ENCODE measurements around the gene TM9SF4.
"Not testable (repeated sequence)": the region's sequence is repeated elsewhere in the genome, so short reads cannot be mapped to it uniquely, and the experiment has no call there.

Gene TM9SF4

GRCh38 chr20:32115211-32115767, 5.8 kb downstream of the TM9SF4 start:
- H3K27ac ChIP-seq (ENCODE audit: insufficient read depth in 1 of 2, low read depth in 1 of 2, low read length in 2 of 2, poor library complexity in 1 of 2, severe bottlenecking in 2 of 2), result no peak overlapping the region
- 94% methylated on average over 3 of the region's 5 CpGs for WGBS (ENCODE audit: insufficient coverage)
- H3K36me3 ChIP-seq (ENCODE audit: control insufficient read depth in 4 of 4, insufficient read depth in 4 of 4, low read length in 3 of 4), result peaks cover 0 to 15% (median 7%) of the 10 kb centered on the region in 4 experiments
- H3K27me3 ChIP-seq (replicated peaks in 2 of 5; ENCODE audit: control insufficient read depth in 4 of 5, insufficient read depth in 5 of 5, low read length in 4 of 5), result no peaks in the 10 kb centered on the region
- no peaks in the 10 kb centered on the region for H3K9me3 ChIP-seq (ENCODE audit: control extremely low read depth in 1 of 5, control insufficient read depth in 4 of 5, insufficient read depth in 2 of 5, low read depth in 1 of 5, low read length in 4 of 5)
- peaks cover 7 to 44% (median 20%) of the 10 kb centered on the region in 4 experiments for H3K4me1 ChIP-seq (ENCODE audit: control extremely low read depth in 1 of 4, control insufficient read depth in 4 of 4, insufficient read depth in 4 of 4, low read length in 3 of 4)
- DNase-seq, result no peak
- ChIA-PET CTCF (interaction anchor here (1.2 kb wide), 1 partner anchor 13 kb away, joined by 4 read pairs; no protein-coding TSS in a partner anchor), POLR2A (no interaction called here)
- no peak overlapping the region for H3K4me3 ChIP-seq (ENCODE audit: control insufficient read depth in 1 of 7, extremely low read depth in 1 of 7, insufficient read depth in 4 of 7, low read depth in 2 of 7, low read length in 6 of 7)

- H3K9me3 ChIP-seq (ENCODE audit: control extremely low read depth in 1 of 5, control insufficient read depth in 4 of 5, insufficient read depth in 2 of 5, low read depth in 1 of 5, low read length in 4 of 5), result no peaks in the 10 kb centered on the region
- H3K36me3 ChIP-seq (ENCODE audit: control insufficient read depth in 4 of 4, insufficient read depth in 4 of 4, low read length in 3 of 4), result peaks cover 0 to 15% (median 7%) of the 10 kb centered on the region in 4 experiments
- no peak overlapping the region for H3K27ac ChIP-seq (ENCODE audit: insufficient read depth in 1 of 2, low read depth in 1 of 2, low read length in 2 of 2, poor library complexity in 1 of 2, severe bottlenecking in 2 of 2)
- WGBS (ENCODE audit: insufficient coverage), result 83% methylated on average over 2 of the region's 6 CpGs
- no peaks in the 10 kb centered on the region for H3K27me3 ChIP-seq (replicated peaks in 2 of 5; ENCODE audit: control insufficient read depth in 4 of 5, insufficient read depth in 5 of 5, low read length in 4 of 5)
- ChIA-PET CTCF (interaction anchor here (1.2 kb wide), 1 partner anchor 13 kb away, joined by 4 read pairs; no protein-coding TSS in a partner anchor), POLR2A (no interaction called here)
- H3K4me3 ChIP-seq (ENCODE audit: control insufficient read depth in 1 of 7, extremely low read depth in 1 of 7, insufficient read depth in 4 of 7, low read depth in 2 of 7, low read length in 6 of 7), result no peak overlapping the region
- peaks cover 3 to 36% (median 13%) of the 10 kb centered on the region in 4 experiments for H3K4me1 ChIP-seq (ENCODE audit: control extremely low read depth in 1 of 4, control insufficient read depth in 4 of 4, insufficient read depth in 4 of 4, low read length in 3 of 4)
- no peak for DNase-seq
Measured at GRCh38 chr20:32116079-32116521, 6.6 kb downstream of the TM9SF4 start.

DNA sequence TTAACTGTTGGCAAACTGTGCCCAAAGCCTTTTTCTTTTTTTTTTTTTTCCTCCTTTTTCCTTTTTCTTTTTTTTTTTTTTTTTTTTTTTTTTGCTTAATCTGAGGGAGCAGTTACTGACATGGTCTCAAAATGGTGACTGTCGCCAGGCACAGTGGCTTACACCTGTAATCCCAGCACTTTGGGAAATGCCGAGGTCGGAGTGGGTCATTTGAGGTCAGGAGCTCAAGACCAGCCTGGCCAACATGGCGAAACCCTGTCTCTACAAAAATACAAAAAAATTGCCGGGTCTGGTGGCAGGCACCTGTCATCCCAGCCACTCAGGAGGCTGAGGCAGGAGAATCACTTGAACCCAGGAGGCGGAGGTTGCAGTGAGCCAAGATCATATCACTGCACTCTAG, 7.3 kb downstream of the TM9SF4 start:
- H3K4me3 ChIP-seq (ENCODE audit: control insufficient read depth in 1 of 7, extremely low read depth in 1 of 7, insufficient read depth in 4 of 7, low read depth in 2 of 7, low read length in 6 of 7); POLR2A ChIA-PET; H3K27me3 ChIP-seq (replicated peaks in 2 of 5; ENCODE audit: control insufficient read depth in 4 of 5, insufficient read depth in 5 of 5, low read length in 4 of 5); H3K9me3 ChIP-seq (ENCODE audit: control extremely low read depth in 1 of 5, control insufficient read depth in 4 of 5, insufficient read depth in 2 of 5, low read depth in 1 of 5, low read length in 4 of 5); H3K27ac ChIP-seq (ENCODE audit: insufficient read depth in 1 of 2, low read depth in 1 of 2, low read length in 2 of 2, poor library complexity in 1 of 2, severe bottlenecking in 2 of 2); DNase-seq: not testable (repeated sequence)
- Histone ChIP-seq H3K36me3 (ENCODE audit: control insufficient read depth in 4 of 4, insufficient read depth in 4 of 4, low read length in 3 of 4) (peaks cover 0 to 15% (median 7%) of the 10 kb centered on the region in 4 experiments), H3K4me1 (ENCODE audit: control extremely low read depth in 1 of 4, control insufficient read depth in 4 of 4, insufficient read depth in 4 of 4, low read length in 3 of 4) (peaks cover 3 to 29% (median 10%) of the 10 kb centered on the region in 4 experiments)
- CTCF ChIA-PET, result interaction anchor here (1.2 kb wide), 1 partner anchor 12 kb away, joined by 4 read pairs; no protein-coding TSS in a partner anchor
- WGBS (ENCODE audit: insufficient coverage), result 69% methylated on average over 2 of the region's 6 CpGs

DNA sequence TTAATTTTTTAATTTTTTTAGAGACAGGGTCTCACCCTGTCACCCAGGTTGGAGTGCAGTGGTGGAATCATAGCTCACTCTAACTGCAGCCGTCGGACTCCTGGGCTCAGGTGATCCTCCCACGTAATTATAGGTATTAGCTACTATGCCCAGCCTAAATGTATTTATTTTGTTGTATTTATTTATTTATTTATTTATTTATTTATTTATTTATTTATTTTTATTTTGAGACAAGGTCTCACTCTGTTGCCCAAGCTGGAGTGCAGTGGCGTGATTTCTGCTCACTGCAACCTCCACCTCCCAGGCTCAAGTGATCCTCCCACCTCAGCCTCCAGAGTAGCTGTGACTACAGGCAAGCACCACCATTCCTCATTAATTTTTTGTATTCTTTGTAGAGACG, 8.9 kb downstream of the TM9SF4 start:
- H3K4me3 ChIP-seq (ENCODE audit: control insufficient read depth in 1 of 7, extremely low read depth in 1 of 7, insufficient read depth in 4 of 7, low read depth in 2 of 7, low read length in 6 of 7); POLR2A ChIA-PET; H3K27ac ChIP-seq (ENCODE audit: insufficient read depth in 1 of 2, low read depth in 1 of 2, low read length in 2 of 2, poor library complexity in 1 of 2, severe bottlenecking in 2 of 2); H3K27me3 ChIP-seq (replicated peaks in 2 of 5; ENCODE audit: control insufficient read depth in 4 of 5, insufficient read depth in 5 of 5, low read length in 4 of 5); H3K9me3 ChIP-seq (ENCODE audit: control extremely low read depth in 1 of 5, control insufficient read depth in 4 of 5, insufficient read depth in 2 of 5, low read depth in 1 of 5, low read length in 4 of 5); DNase-seq: not testable (repeated sequence)
- CTCF ChIA-PET, result interaction anchor here (1.1 kb wide), 1 partner anchor 15 kb away, joined by 3 read pairs; no protein-coding TSS in a partner anchor
- no CpG with 5 or more reads among the region's 5 CpGs for WGBS (ENCODE audit: insufficient coverage)
- H3K4me1 ChIP-seq (ENCODE audit: control extremely low read depth in 1 of 4, control insufficient read depth in 4 of 4, insufficient read depth in 4 of 4, low read length in 3 of 4), result peaks cover 0 to 14% (median 3%) of the 10 kb centered on the region in 4 experiments
- peaks cover 0 to 13% (median 6%) of the 10 kb centered on the region in 4 experiments for H3K36me3 ChIP-seq (ENCODE audit: control insufficient read depth in 4 of 4, insufficient read depth in 4 of 4, low read length in 3 of 4)

DNA sequence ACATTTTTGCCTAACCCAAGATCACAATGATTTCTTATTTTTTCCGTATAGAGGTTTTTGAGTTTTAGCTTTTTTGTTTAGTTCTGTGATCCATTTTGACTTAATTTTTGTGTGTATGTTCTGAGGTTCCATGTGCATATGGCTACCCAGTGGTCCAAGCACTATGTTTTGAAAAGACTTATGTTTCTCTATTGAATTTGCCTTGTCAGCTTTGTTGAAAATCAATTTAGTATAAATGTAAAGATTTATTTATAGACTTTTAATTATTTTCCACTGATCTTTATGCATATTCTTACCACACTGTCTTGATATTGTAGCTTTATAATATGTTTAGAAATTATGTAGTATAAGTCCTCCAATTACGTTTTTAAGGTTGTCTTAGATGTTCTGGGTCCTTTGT, 10.2 kb downstream of the TM9SF4 start:
- Histone ChIP-seq H3K9me3 (ENCODE audit: control extremely low read depth in 1 of 5, control insufficient read depth in 4 of 5, insufficient read depth in 2 of 5, low read depth in 1 of 5, low read length in 4 of 5) (no peaks in the 10 kb centered on the region), H3K27ac (ENCODE audit: insufficient read depth in 1 of 2, low read depth in 1 of 2, low read length in 2 of 2, poor library complexity in 1 of 2, severe bottlenecking in 2 of 2) (no peak overlapping the region), H3K4me3 (ENCODE audit: control insufficient read depth in 1 of 7, extremely low read depth in 1 of 7, insufficient read depth in 4 of 7, low read depth in 2 of 7, low read length in 6 of 7) (no peak overlapping the region), H3K4me1 (ENCODE audit: control extremely low read depth in 1 of 4, control insufficient read depth in 4 of 4, insufficient read depth in 4 of 4, low read length in 3 of 4) (peaks cover 0 to 14% (median 3%) of the 10 kb centered on the region in 4 experiments), H3K36me3 (ENCODE audit: control insufficient read depth in 4 of 4, insufficient read depth in 4 of 4, low read length in 3 of 4) (peaks cover 3 to 10% (median 6%) of the 10 kb centered on the region in 4 experiments), H3K27me3 (replicated peaks in 2 of 5; ENCODE audit: control insufficient read depth in 4 of 5, insufficient read depth in 5 of 5, low read length in 4 of 5) (no peaks in the 10 kb centered on the region)
- POLR2A ChIA-PET, result interaction anchor here (1.0 kb wide), 1 partner anchor 10 kb away, joined by 3 read pairs; the partner anchor contains the start of gene TM9SF4
- DNase-seq, result no peak
- CTCF ChIA-PET, result interaction anchor here (0.6 to 1.4 kb wide), 2 partner anchors 9 to 69 kb away, joined by 3 to 4 read pairs; no protein-coding TSS in a partner anchor
- no CpG with 5 or more reads among the region's 2 CpGs for WGBS (ENCODE audit: insufficient coverage)

DNA sequence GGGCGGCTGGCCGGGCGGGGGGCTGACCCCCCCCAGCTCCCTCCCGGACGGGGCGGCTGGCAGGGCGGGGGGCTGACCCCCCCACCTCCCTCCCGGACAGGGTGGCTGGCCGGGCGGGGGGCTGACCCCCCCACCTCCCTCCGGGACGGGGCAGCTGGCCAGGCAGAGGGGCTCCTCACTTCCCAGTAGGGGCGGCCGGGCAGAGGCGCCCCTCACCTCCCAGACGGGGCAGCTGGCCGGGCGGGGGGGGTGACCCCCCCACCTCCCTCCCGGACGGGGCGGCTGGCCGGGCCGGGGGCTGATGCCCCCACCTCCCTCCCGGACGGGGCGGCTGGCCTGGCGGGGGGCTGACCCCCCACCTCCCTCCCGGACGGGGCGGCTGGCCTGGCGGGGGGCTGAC, 12.4 kb downstream of the TM9SF4 start:
- CTCF ChIA-PET, result not testable (repeated sequence)

GRCh38 chr20:32123088-32123487, 13.6 kb downstream of the TM9SF4 start:
- no peaks in the 10 kb centered on the region for H3K27me3 ChIP-seq (replicated peaks in 2 of 5; ENCODE audit: control insufficient read depth in 4 of 5, insufficient read depth in 5 of 5, low read length in 4 of 5)
- peaks cover 3 to 15% (median 5%) of the 10 kb centered on the region in 4 experiments for H3K36me3 ChIP-seq (ENCODE audit: control insufficient read depth in 4 of 4, insufficient read depth in 4 of 4, low read length in 3 of 4)
- no peak for DNase-seq
- H3K4me1 ChIP-seq (ENCODE audit: control extremely low read depth in 1 of 4, control insufficient read depth in 4 of 4, insufficient read depth in 4 of 4, low read length in 3 of 4), result no peaks in the 10 kb centered on the region
- no peaks in the 10 kb centered on the region for H3K9me3 ChIP-seq (ENCODE audit: control extremely low read depth in 1 of 5, control insufficient read depth in 4 of 5, insufficient read depth in 2 of 5, low read depth in 1 of 5, low read length in 4 of 5)
- H3K4me3 ChIP-seq (ENCODE audit: control insufficient read depth in 1 of 7, extremely low read depth in 1 of 7, insufficient read depth in 4 of 7, low read depth in 2 of 7, low read length in 6 of 7), result no peak overlapping the region
- WGBS (ENCODE audit: insufficient coverage), result no CpG with 5 or more reads among the region's 4 CpGs
- CTCF ChIA-PET, result no interaction called here
- no peak overlapping the region for H3K27ac ChIP-seq (ENCODE audit: insufficient read depth in 1 of 2, low read depth in 1 of 2, low read length in 2 of 2, poor library complexity in 1 of 2, severe bottlenecking in 2 of 2)
- POLR2A ChIA-PET, result no interaction called here

More for the DNA sequence above, 12.4 kb downstream of the TM9SF4 start:
- POLR2A ChIA-PET; DNase-seq; H3K27ac ChIP-seq (ENCODE audit: insufficient read depth in 1 of 2, low read depth in 1 of 2, low read length in 2 of 2, poor library complexity in 1 of 2, severe bottlenecking in 2 of 2); H3K4me3 ChIP-seq (ENCODE audit: control insufficient read depth in 1 of 7, extremely low read depth in 1 of 7, insufficient read depth in 4 of 7, low read depth in 2 of 7, low read length in 6 of 7); H3K4me1 ChIP-seq (ENCODE audit: control extremely low read depth in 1 of 4, control insufficient read depth in 4 of 4, insufficient read depth in 4 of 4, low read length in 3 of 4); H3K9me3 ChIP-seq (ENCODE audit: control extremely low read depth in 1 of 5, control insufficient read depth in 4 of 5, insufficient read depth in 2 of 5, low read depth in 1 of 5, low read length in 4 of 5); H3K27me3 ChIP-seq (replicated peaks in 2 of 5; ENCODE audit: control insufficient read depth in 4 of 5, insufficient read depth in 5 of 5, low read length in 4 of 5): not testable (repeated sequence)
- peaks cover 3 to 12% (median 4%) of the 10 kb centered on the region in 4 experiments for H3K36me3 ChIP-seq (ENCODE audit: control insufficient read depth in 4 of 4, insufficient read depth in 4 of 4, low read length in 3 of 4)
- WGBS (ENCODE audit: insufficient coverage), result 100% methylated on average over 2 of the region's 31 CpGs

Data from common myeloid progenitor, CD34-positive (primary cell).